HEK293 (cell line): Measurements from ENCODE around the gene CADPS.

Experiments
- ZNF121 ChIP-seq: fragments of 450-650 bp; formaldehyde crosslinking; IDR thresholded peaks from 2 replicates; pipeline ENCODE4 v1.5.1; 2016; ENCODE audit warnings: missing biosample characterization, missing genetic modification characterization
- ZNF157 ChIP-seq: fragments of 450-650 bp; formaldehyde crosslinking; IDR thresholded peaks from 2 replicates; pipeline ENCODE4 v1.5.1; 2016; ENCODE audit warnings: missing biosample characterization, missing genetic modification characterization
- ZNF423 ChIP-seq: fragments of 450-650 bp; formaldehyde crosslinking; IDR thresholded peaks from 2 replicates; pipeline ENCODE4 v1.5.1; 2016; ENCODE audit warnings: missing biosample characterization, missing genetic modification characterization
- TF ChIP-seq, protein P1 (sequence below): fragments of 450-650 bp; formaldehyde crosslinking; IDR thresholded peaks from 2 replicates; pipeline ENCODE4 v1.5.1; 2016; ENCODE audit warnings: missing biosample characterization, missing genetic modification characterization
- TF ChIP-seq, protein P2 (sequence below): fragments of 450-650 bp; formaldehyde crosslinking; IDR thresholded peaks from 2 replicates; pipeline ENCODE4 v1.5.1; 2016; ENCODE audit warnings: missing biosample characterization, missing genetic modification characterization
- TF ChIP-seq, protein P3 (sequence below): fragments of 450-650 bp; formaldehyde crosslinking; conservative IDR thresholded peaks from 2 replicates; pipeline ENCODE4 v1.5.1; 2016; ENCODE audit warnings: low read depth, missing biosample characterization, missing genetic modification characterization

DNA sequence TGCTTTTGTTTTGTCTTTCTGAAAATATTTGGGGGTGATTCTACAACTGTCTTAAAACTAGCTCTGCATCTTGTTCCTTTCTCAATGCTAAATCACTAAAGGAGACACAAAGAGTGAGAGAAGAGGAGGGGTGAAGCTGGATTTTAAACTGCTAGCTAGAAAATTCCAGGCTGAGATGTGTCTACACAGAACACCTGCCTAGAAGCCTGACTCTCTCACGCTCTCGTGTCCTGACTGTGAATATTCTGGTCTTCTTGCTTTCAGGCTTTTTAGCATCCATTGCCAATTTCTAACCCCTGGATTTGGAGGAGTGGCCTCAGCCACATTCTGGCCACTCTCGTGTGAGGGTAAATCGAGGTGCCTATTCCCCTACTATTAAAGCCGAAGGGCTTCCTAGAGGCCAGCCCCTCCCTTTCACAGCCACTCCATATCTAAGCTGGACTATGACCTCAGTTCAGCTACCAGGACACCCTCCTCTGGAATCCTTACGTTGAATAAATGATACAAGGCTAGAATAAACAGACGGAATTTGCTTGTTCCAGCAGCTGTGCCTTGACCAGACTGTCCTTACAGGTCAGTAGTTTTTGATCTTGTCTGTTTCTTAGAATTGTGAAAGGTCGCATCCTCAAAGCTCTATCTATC lies 353.6 kb downstream of the CADPS start:
- TF ChIP-seq, protein P1, sequence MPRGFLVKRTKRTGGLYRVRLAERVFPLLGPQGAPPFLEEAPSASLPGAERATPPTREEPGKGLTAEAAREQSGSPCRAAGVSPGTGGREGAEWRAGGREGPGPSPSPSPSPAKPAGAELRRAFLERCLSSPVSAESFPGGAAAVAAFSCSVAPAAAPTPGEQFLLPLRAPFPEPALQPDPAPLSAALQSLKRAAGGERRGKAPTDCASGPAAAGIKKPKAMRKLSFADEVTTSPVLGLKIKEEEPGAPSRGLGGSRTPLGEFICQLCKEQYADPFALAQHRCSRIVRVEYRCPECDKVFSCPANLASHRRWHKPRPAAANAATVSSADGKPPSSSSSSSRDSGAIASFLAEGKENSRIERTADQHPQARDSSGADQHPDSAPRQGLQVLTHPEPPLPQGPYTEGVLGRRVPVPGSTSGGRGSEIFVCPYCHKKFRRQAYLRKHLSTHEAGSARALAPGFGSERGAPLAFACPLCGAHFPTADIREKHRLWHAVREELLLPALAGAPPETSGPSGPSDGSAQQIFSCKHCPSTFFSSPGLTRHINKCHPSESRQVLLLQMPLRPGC: no peak
- TF ChIP-seq, protein P2, sequence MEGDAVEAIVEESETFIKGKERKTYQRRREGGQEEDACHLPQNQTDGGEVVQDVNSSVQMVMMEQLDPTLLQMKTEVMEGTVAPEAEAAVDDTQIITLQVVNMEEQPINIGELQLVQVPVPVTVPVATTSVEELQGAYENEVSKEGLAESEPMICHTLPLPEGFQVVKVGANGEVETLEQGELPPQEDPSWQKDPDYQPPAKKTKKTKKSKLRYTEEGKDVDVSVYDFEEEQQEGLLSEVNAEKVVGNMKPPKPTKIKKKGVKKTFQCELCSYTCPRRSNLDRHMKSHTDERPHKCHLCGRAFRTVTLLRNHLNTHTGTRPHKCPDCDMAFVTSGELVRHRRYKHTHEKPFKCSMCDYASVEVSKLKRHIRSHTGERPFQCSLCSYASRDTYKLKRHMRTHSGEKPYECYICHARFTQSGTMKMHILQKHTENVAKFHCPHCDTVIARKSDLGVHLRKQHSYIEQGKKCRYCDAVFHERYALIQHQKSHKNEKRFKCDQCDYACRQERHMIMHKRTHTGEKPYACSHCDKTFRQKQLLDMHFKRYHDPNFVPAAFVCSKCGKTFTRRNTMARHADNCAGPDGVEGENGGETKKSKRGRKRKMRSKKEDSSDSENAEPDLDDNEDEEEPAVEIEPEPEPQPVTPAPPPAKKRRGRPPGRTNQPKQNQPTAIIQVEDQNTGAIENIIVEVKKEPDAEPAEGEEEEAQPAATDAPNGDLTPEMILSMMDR (tag by site-specific recombination): no peak
- TF ChIP-seq, protein P3, sequence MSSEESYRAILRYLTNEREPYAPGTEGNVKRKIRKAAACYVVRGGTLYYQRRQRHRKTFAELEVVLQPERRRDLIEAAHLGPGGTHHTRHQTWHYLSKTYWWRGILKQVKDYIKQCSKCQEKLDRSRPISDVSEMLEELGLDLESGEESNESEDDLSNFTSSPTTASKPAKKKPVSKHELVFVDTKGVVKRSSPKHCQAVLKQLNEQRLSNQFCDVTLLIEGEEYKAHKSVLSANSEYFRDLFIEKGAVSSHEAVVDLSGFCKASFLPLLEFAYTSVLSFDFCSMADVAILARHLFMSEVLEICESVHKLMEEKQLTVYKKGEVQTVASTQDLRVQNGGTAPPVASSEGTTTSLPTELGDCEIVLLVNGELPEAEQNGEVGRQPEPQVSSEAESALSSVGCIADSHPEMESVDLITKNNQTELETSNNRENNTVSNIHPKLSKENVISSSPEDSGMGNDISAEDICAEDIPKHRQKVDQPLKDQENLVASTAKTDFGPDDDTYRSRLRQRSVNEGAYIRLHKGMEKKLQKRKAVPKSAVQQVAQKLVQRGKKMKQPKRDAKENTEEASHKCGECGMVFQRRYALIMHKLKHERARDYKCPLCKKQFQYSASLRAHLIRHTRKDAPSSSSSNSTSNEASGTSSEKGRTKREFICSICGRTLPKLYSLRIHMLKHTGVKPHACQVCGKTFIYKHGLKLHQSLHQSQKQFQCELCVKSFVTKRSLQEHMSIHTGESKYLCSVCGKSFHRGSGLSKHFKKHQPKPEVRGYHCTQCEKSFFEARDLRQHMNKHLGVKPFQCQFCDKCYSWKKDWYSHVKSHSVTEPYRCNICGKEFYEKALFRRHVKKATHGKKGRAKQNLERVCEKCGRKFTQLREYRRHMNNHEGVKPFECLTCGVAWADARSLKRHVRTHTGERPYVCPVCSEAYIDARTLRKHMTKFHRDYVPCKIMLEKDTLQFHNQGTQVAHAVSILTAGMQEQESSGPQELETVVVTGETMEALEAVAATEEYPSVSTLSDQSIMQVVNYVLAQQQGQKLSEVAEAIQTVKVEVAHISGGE (tag by site-specific recombination): no peak
- TF ChIP-seq ZNF121 (tag by site-specific recombination) (no peak), ZNF423 (tag by site-specific recombination) (no peak), ZNF157 (tag by site-specific recombination) (no peak)
